GM23338 (cell line): ENCODE measurements around the gene FAM13A. TPM values are rescaled to one million over a fixed set of nuclear protein-coding genes. Genes with fewer than 3 reads are reported as not detected.

ENCODE experiments used
- ATAC-seq: fragments of 200-7000 bp; cut with Tn5 transposase; 3 replicates; pipeline ENCODE4 v1.9.1; 2020
- DNase-seq: peaks from one replicate; pipeline ENCODE4 v3.0.0-alpha.2; 2015; ENCODE audit warnings: low spot score
- H2AFZ ChIP-seq: fragments of 200-600 bp; sonication (generic); 2 replicates; pipeline ENCODE4 v1.8.0; 2016; ENCODE audit warnings: antibody characterized with exemption, mild to moderate bottlenecking, moderate library complexity
- H3F3A ChIP-seq: fragments of 200-600 bp; sonication (generic); replicated peaks from 2 replicates; pipeline ENCODE4 v1.8.0; 2017; ENCODE audit warnings: antibody characterized with exemption, mixed run types, low read depth
- H3K27ac ChIP-seq: fragments of 200-600 bp; sonication (generic); 2 replicates; pipeline ENCODE4 v1.6.1; 2016; ENCODE audit warnings: low read depth
- H3K27me3 ChIP-seq: fragments of 200-600 bp; sonication (generic); 2 replicates; pipeline ENCODE4 v1.8.0; 2016; ENCODE audit warnings: mild to moderate bottlenecking, mixed run types, moderate library complexity; ENCODE audit not compliant: insufficient read depth
- H3K36me3 ChIP-seq: fragments of 200-600 bp; sonication (generic); 2 replicates; pipeline ENCODE4 v1.8.0; 2016; ENCODE audit warnings: mild to moderate bottlenecking; ENCODE audit not compliant: insufficient read depth
- H3K4me1 ChIP-seq: fragments of 200-600 bp; sonication (generic); 2 replicates; pipeline ENCODE4 v1.8.0; 2016; ENCODE audit warnings: mild to moderate bottlenecking, moderate library complexity; ENCODE audit not compliant: insufficient read depth
- H3K4me2 ChIP-seq: fragments of 200-600 bp; sonication (generic); 2 replicates; pipeline ENCODE4 v1.7.1; 2017; ENCODE audit warnings: mixed run types
- H3K4me3 ChIP-seq: fragments of 200-600 bp; sonication (generic); 2 replicates; pipeline ENCODE4 v1.6.1; 2016; ENCODE audit warnings: mixed run types
- H3K79me2 ChIP-seq: fragments of 200-600 bp; sonication (generic); replicated peaks from 2 replicates; pipeline ENCODE4 v1.8.0; 2017; ENCODE audit warnings: mild to moderate bottlenecking; ENCODE audit not compliant: insufficient read depth
- H3K9me2 ChIP-seq: fragments of 200-600 bp; sonication (generic); 2 replicates; pipeline ENCODE4 v1.8.0; 2017; ENCODE audit not compliant: insufficient read depth
- H4K20me1 ChIP-seq: fragments of 200-600 bp; sonication (generic); replicated peaks from 2 replicates; pipeline ENCODE4 v1.8.0; 2017; ENCODE audit warnings: mild to moderate bottlenecking; ENCODE audit not compliant: insufficient read depth
- H3K27ac Mint-ChIP-seq: 2 replicates; pipeline ENCODE4 v1.8.0; 2020; ENCODE audit warnings: inconsistent platforms, mild to moderate bottlenecking, moderate library complexity, mixed read lengths
- H3K27me3 Mint-ChIP-seq: 3 replicates; pipeline ENCODE4 v1.8.0; 2022; ENCODE audit warnings: low read depth, mild to moderate bottlenecking, moderate library complexity, mixed read lengths, inconsistent platforms; ENCODE audit not compliant: insufficient read depth, poor library complexity
- H3K36me3 Mint-ChIP-seq: 3 replicates; pipeline ENCODE4 v1.8.0; 2021; ENCODE audit warnings: low read depth, mild to moderate bottlenecking, inconsistent platforms, moderate library complexity, mixed read lengths
- H3K4me1 Mint-ChIP-seq: 3 replicates; pipeline ENCODE4 v1.8.0; 2020; ENCODE audit warnings: mild to moderate bottlenecking, inconsistent platforms, mixed read lengths
- H3K4me3 Mint-ChIP-seq: 3 replicates; pipeline ENCODE4 v1.8.0; 2021; ENCODE audit warnings: moderate library complexity, mild to moderate bottlenecking, inconsistent platforms, mixed read lengths
- H3K9me3 Mint-ChIP-seq: 3 replicates; pipeline ENCODE4 v1.8.0; 2020; ENCODE audit warnings: moderate library complexity, mild to moderate bottlenecking, inconsistent platforms, mixed read lengths
- CREB1 ChIP-seq: fragments of 250-450 bp; sonication (Bioruptor Pico); IDR thresholded peaks from 2 replicates; pipeline ENCODE4 v1.5.0; 2020; ENCODE audit warnings: low read depth, mild to moderate bottlenecking, moderate library complexity
- CTCF ChIP-seq, 2 experiments: fragments of 200-600 bp in 1 of 2; sonication (generic) in 1 of 2; conservative IDR thresholded peaks; 2 replicates each; pipeline versions ENCODE4 v1.5.1 to v1.6.1; 2016 to 2017; ENCODE audit warnings: antibody characterized with exemption in 2 of 2, low read depth in 2 of 2, mild to moderate bottlenecking in 2 of 2, moderate library complexity in 1 of 2
- ETS1 ChIP-seq: IDR thresholded peaks from 2 replicates; pipeline ENCODE4 v1.6.1; 2016; ENCODE audit warnings: antibody characterized with exemption
- EZH2 ChIP-seq: fragments of 200-600 bp; sonication (generic); IDR thresholded peaks from one replicate; pipeline ENCODE4 v1.8.0; 2017; ENCODE audit warnings: antibody characterized with exemption, mild to moderate bottlenecking, low read depth; ENCODE audit not compliant: unreplicated experiment
- EZH2phosphoT487 ChIP-seq: fragments of 200-600 bp; sonication (generic); IDR thresholded peaks from one replicate; pipeline ENCODE4 v1.8.1; 2018; ENCODE audit warnings: antibody characterized with exemption; ENCODE audit not compliant: unreplicated experiment
- JUNB ChIP-seq: IDR thresholded peaks from one replicate; pipeline ENCODE4 v1.6.1; 2016; ENCODE audit warnings: antibody characterized with exemption; ENCODE audit not compliant: unreplicated experiment
- NANOG ChIP-seq: IDR thresholded peaks from 2 replicates; pipeline ENCODE4 v1.6.1; 2016; ENCODE audit warnings: antibody characterized with exemption, borderline replicate concordance
- POLR2AphosphoS5 ChIP-seq: IDR thresholded peaks from 2 replicates; pipeline ENCODE4 v1.6.1; 2016; ENCODE audit warnings: antibody characterized with exemption, low read depth
- STAT1 ChIP-seq: IDR thresholded peaks from one replicate; pipeline ENCODE4 v1.6.1; 2016; ENCODE audit warnings: antibody characterized with exemption; ENCODE audit not compliant: unreplicated experiment
- ZNF114 ChIP-seq: fragments of 250-450 bp; sonication (Bioruptor Pico); IDR thresholded peaks from 2 replicates; pipeline ENCODE4 v1.5.0; 2020; ENCODE audit warnings: mild to moderate bottlenecking, moderate library complexity
- ZNF331 ChIP-seq: fragments of 250-450 bp; sonication (Bioruptor Pico); IDR thresholded peaks from 2 replicates; pipeline ENCODE4 v1.5.0; 2020; ENCODE audit warnings: low read depth, mild to moderate bottlenecking, moderate library complexity
- polyA plus RNA-seq: library from polyadenylated mRNA; unstranded; fragments of >200 nt; fragmentation: Nextera tagmentation; extraction: Ambion mirVana; gene quantifications from 2 replicates; pipeline ENCODE4 v1.2.1, GENCODE V29; 2016
- total RNA-seq: library from RNA; depleted of rRNA; stranded (reverse); fragments of >200 nt; shearing (Covaris generic); gene quantifications from 2 replicates; pipeline ENCODE4 v1.2.3, GENCODE V29; 2014
- TF ChIP-seq, protein P1 (sequence below): fragments of 250-450 bp; sonication (Bioruptor Pico); IDR thresholded peaks from 2 replicates; pipeline ENCODE4 v1.5.0; 2020; ENCODE audit warnings: mild to moderate bottlenecking, moderate library complexity

The FAM13A gene
- total and polyA plus RNA-seq, 2 experiments from 2014 or later: 13.9 to 28.4 TPM

DNA sequence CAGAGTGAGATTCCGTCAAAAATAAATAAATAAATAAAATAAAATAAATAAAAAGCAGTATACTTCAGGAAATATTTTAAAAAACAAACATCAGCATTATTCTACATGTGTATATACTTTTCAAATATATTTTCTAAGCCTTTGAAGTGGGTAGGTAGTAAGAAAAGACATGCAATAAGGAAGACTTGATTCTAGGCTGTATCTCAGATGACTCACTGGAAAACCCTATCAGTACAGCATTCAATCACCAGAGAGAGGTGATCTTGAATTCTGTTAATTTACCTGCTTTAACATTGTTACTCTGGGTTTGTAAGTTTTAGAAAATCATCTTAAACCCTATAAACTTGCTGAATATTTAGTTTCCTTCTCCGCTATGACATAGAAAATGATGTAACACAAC, 252.8 kb downstream of the FAM13A start:
- Mint-ChIP-seq H3K4me1 (peaks cover under 1% of the 10 kb centered on the region), H3K27ac (no peak overlapping the region), H3K9me3 (no peaks in the 10 kb centered on the region), H3K4me3 (no peak overlapping the region), H3K27me3 (no peaks in the 10 kb centered on the region), H3K36me3 (no peaks in the 10 kb centered on the region; the same call in 2 of the 3 replicates)
- no peak for DNase-seq
- no peaks in the 10 kb centered on the region for H3K27me3 ChIP-seq
- H3F3A ChIP-seq: no peaks in the 10 kb centered on the region
- no peak overlapping the region for H3K4me3 ChIP-seq
- no peaks in the 10 kb centered on the region for H3K36me3 ChIP-seq
- TF ChIP-seq ETS1 (no peak), EZH2phosphoT487 (no peak), ZNF114 (CRISPR knock-in tag) (no peak), CREB1 (CRISPR knock-in tag) (no peak), STAT1 (no peak), POLR2AphosphoS5 (no peak), NANOG (no peak), EZH2 (no peak), JUNB (no peak), CTCF (conservative IDR thresholded peaks at IDR 0.05; ENCODE audit: low read depth in 2 of 2) (no peak), ZNF331 (CRISPR knock-in tag) (no peak)
- TF ChIP-seq, protein P1, sequence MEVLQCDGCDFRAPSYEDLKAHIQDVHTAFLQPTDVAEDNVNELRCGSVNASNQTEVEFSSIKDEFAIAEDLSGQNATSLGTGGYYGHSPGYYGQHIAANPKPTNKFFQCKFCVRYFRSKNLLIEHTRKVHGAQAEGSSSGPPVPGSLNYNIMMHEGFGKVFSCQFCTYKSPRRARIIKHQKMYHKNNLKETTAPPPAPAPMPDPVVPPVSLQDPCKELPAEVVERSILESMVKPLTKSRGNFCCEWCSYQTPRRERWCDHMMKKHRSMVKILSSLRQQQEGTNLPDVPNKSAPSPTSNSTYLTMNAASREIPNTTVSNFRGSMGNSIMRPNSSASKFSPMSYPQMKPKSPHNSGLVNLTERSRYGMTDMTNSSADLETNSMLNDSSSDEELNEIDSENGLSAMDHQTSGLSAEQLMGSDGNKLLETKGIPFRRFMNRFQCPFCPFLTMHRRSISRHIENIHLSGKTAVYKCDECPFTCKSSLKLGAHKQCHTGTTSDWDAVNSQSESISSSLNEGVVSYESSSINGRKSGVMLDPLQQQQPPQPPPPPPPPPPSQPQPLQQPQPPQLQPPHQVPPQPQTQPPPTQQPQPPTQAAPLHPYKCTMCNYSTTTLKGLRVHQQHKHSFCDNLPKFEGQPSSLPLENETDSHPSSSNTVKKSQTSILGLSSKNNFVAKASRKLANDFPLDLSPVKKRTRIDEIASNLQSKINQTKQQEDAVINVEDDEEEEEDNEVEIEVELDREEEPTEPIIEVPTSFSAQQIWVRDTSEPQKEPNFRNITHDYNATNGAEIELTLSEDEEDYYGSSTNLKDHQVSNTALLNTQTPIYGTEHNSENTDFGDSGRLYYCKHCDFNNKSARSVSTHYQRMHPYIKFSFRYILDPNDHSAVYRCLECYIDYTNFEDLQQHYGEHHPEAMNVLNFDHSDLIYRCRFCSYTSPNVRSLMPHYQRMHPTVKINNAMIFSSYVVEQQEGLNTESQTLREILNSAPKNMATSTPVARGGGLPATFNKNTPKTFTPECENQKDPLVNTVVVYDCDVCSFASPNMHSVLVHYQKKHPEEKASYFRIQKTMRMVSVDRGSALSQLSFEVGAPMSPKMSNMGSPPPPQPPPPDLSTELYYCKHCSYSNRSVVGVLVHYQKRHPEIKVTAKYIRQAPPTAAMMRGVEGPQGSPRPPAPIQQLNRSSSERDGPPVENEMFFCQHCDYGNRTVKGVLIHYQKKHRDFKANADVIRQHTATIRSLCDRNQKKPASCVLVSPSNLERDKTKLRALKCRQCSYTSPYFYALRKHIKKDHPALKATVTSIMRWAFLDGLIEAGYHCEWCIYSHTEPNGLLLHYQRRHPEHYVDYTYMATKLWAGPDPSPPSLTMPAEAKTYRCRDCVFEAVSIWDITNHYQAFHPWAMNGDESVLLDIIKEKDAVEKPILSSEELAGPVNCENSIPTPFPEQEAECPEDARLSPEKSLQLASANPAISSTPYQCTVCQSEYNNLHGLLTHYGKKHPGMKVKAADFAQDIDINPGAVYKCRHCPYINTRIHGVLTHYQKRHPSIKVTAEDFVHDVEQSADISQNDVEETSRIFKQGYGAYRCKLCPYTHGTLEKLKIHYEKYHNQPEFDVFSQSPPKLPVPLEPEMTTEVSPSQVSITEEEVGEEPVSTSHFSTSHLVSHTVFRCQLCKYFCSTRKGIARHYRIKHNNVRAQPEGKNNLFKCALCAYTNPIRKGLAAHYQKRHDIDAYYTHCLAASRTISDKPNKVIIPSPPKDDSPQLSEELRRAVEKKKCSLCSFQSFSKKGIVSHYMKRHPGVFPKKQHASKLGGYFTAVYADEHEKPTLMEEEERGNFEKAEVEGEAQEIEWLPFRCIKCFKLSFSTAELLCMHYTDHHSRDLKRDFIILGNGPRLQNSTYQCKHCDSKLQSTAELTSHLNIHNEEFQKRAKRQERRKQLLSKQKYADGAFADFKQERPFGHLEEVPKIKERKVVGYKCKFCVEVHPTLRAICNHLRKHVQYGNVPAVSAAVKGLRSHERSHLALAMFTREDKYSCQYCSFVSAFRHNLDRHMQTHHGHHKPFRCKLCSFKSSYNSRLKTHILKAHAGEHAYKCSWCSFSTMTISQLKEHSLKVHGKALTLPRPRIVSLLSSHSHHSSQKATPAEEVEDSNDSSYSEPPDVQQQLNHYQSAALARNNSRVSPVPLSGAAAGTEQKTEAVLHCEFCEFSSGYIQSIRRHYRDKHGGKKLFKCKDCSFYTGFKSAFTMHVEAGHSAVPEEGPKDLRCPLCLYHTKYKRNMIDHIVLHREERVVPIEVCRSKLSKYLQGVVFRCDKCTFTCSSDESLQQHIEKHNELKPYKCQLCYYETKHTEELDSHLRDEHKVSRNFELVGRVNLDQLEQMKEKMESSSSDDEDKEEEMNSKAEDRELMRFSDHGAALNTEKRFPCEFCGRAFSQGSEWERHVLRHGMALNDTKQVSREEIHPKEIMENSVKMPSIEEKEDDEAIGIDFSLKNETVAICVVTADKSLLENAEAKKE (CRISPR knock-in tag): no peak
- H3K9me2 ChIP-seq: no peaks in the 10 kb centered on the region
- H3K4me1 ChIP-seq: no peaks in the 10 kb centered on the region
- H2AFZ ChIP-seq: no peak overlapping the region
- H3K4me2 ChIP-seq: no peak overlapping the region
- ATAC-seq: no peak
- no peaks in the 10 kb centered on the region for H4K20me1 ChIP-seq
- H3K79me2 ChIP-seq: no peaks in the 10 kb centered on the region
- no peak overlapping the region for H3K27ac ChIP-seq
